Retinal pigment epithelial cell (primary cell): ENCODE data around the gene CDC42BPG.

Source experiments
- DNase-seq: peaks from one replicate; pipeline ENCODE4 v3.0.0-alpha.2; 2010; ENCODE audit warnings: low read depth
- H3K4me3 ChIP-seq: 2 replicates; pipeline ENCODE4 v1.5.1; 2011; ENCODE audit warnings: mild to moderate bottlenecking, low read length, control low read depth, moderate library complexity
- TF ChIP-seq, protein P1 (sequence below): conservative IDR thresholded peaks from 2 replicates; pipeline ENCODE4 v1.5.1; 2011; ENCODE audit warnings: low read depth, low read length, control low read depth, inconsistent platforms

CDC42BPG gene

DNA sequence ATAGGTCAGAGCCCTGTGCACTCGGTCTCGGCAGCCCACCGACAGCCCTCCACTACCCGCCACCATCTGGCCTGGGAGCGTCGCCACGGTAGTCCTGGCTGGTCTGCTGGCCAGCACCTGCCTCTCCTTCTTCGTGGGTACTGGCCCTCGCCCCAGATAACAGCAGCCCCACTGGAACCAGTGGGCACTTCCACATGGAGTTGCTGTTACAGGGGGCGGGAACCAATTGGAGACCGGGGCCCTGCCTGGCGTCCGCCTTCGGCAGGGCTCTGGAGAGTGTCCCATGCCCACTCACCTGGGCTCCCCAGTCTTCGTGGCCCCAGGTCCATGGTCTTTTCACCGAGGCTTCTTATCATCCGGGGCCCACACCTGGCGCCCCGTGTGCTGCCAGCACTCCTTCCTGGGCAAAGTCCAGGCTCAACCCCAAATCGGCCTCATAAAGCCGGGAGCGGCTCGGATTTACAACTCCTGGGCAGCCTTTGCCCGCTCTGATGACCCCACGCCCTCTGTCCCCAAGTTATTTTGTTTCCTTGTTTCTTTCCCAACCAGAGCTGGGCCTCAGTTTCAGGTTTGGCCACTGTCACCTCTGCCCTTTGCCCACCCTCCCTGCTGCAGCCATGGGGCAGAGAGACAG lies 46.9 kb upstream of the CDC42BPG start:
- DNase-seq, result no peak
- no peak overlapping the region for H3K4me3 ChIP-seq
- TF ChIP-seq, protein P1, sequence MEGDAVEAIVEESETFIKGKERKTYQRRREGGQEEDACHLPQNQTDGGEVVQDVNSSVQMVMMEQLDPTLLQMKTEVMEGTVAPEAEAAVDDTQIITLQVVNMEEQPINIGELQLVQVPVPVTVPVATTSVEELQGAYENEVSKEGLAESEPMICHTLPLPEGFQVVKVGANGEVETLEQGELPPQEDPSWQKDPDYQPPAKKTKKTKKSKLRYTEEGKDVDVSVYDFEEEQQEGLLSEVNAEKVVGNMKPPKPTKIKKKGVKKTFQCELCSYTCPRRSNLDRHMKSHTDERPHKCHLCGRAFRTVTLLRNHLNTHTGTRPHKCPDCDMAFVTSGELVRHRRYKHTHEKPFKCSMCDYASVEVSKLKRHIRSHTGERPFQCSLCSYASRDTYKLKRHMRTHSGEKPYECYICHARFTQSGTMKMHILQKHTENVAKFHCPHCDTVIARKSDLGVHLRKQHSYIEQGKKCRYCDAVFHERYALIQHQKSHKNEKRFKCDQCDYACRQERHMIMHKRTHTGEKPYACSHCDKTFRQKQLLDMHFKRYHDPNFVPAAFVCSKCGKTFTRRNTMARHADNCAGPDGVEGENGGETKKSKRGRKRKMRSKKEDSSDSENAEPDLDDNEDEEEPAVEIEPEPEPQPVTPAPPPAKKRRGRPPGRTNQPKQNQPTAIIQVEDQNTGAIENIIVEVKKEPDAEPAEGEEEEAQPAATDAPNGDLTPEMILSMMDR, result no peak

DNA sequence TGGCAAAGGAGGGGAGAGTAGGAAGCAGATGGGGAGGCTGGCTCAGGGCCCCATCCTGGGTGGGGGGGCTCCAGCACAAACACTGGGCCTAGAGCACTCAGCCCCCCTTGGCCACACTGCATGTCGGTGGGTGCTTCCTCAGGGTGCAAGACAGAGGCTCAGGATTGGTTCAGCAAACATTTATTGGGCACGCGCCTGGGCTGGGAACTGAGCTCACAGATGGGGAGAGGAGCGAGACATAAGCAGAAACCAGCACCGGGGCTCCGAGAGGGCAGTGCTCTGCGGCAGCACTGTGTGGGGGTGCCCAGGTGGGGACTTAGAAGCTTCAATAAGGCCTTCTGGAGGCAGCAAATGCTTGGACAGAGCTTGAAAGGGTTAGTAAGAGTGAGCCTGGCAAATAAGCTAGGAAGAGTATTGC lies 46.1 kb upstream of the CDC42BPG start:
- TF ChIP-seq, protein P1, result no peak
- no peak overlapping the region for H3K4me3 ChIP-seq
- no peak for DNase-seq

DNA sequence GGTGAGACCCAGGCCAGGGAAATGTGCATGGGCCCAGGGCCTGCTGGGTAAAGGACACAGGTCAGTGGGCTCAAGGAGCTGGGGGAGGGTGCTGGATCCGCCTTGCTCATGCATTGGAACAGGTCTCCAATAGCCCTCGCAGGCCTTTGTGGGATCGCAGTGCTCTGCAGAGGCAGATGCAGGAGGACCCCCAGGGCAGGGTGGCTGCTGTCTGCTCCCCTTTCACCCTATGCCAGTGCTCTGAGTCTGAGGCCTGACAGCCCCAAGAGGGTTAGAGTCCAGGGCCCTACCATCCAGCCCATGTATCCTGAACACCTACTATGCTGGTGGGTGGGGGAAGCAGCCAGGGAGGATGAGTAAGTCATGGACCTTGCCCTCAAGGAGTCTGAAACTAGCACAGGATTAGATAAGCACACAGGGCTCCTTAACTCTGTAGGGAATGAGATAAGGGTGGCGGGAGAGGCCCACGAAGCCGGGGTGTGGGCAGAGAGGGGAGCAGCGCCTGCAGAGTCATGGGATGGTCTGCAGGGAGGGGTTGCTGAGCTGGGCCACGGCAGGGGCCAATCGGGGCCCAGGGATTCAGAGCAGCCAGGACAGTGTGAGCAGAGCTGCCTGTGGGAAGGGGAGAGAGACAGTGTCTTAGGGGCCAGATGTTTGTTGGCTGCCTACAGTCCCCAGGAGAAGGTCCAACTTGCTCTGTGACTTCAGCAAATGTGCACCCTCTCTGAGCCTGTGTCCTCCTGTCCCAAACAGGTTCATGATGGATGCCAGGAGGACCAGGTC lies 44.5 kb upstream of the CDC42BPG start:
- H3K4me3 ChIP-seq, result no peak overlapping the region
- DNase-seq, result no peak
- TF ChIP-seq, protein P1, result no peak

DNA sequence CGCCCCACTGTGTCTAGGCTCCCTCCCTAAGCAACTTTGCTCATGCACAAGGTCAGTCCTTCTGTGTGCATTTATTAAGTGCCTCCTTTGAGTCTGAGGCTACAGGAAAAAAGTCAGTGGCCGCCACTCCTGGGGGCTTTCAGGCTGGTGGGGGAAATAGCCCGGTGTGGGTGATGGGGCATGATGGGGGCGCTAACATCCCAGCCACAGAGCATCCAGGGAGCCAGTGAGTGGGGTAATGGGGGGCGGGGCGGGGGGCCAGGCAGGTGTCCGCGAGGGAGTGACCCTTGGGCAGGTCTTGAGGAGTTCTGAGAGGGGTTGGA lies 43.9 kb upstream of the CDC42BPG start:
- no peak overlapping the region for H3K4me3 ChIP-seq
- TF ChIP-seq, protein P1, result no peak
- no peak for DNase-seq

DNA sequence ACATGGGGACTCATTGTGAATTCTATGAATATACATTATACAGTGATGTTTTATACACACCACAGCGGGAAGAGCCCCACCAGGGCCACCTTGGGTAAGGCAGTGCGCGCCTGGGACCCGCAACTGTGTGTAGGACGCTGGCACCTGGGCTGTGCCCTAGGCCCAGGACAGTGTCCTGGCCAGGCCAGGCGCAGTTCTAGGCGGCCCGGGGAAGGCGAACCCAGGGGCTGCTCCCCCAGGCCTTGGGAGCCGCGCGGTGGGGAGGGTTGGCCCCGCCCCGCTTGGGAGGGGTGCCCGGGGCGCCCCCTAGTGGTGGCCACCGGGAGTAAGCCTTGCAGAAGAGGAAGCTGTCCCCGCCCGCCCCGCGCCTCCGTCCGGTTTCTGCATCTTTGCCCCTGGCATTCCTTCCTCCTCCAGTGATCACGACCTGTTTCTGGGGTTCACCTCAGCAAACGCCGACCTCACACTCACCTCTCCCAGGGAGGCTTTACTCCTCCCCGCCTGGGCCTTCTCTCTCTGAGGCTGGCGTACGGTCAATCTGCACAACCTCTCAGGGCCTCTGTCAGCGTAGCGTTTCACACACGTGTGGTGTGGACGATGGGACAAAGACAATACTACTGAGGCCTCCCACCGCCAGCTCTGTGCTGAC lies 43.4 kb upstream of the CDC42BPG start:
- DNase-seq, result no peak
- H3K4me3 ChIP-seq, result peak overlapping the region; percentile 26
- TF ChIP-seq, protein P1, result peak; percentile 79

DNA sequence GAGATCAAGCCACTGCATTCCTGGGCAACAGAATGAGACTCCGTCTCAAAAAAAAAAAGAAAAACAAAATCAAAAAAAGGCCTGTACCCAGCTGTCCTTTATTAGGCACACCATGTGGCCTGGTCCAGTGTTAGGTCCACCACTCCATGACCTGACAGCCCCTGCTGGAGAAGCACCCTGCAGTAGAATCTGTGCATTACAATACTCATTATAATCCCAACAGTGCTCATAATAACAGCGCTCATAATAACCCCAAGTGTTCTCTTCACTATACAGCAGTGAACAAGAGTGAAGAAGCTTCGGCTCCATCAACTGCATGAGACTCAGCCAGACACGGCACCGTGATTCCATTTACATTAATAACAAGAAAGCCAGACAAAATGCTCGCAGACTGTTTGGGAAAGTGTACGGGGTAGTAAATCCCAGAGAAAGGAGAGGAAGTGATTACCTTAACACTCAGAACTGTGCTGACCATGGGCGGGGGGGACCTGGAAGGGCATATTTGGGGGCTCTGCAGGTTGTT lies 42.8 kb upstream of the CDC42BPG start:
- no peak for DNase-seq
- no peak overlapping the region for H3K4me3 ChIP-seq
- TF ChIP-seq, protein P1, result no peak
